Chondrocyte (in vitro differentiated cells): Measurements from ENCODE around the gene BTG4. TPM values are rescaled to one million over a fixed set of nuclear protein-coding genes. Genes with fewer than 3 reads are reported as not detected.

ENCODE experiments used
- DNase-seq: peaks from one replicate; pipeline ENCODE4 v3.0.0; 2021; ENCODE audit warnings: mixed read lengths, low spot score
- H3K27ac Mint-ChIP-seq: one replicate; pipeline ENCODE4 v1.8.0; 2021; ENCODE audit warnings: mild to moderate bottlenecking, moderate library complexity, mixed read lengths; ENCODE audit not compliant: unreplicated experiment
- H3K27me3 Mint-ChIP-seq: 2 replicates; pipeline ENCODE4 v1.8.0; 2021; ENCODE audit warnings: low read depth, mixed read lengths
- H3K36me3 Mint-ChIP-seq: 2 replicates; pipeline ENCODE4 v1.8.0; 2021; ENCODE audit warnings: low read depth, mixed read lengths
- H3K4me1 Mint-ChIP-seq: 2 replicates; pipeline ENCODE4 v1.8.0; 2021; ENCODE audit warnings: low read depth, mild to moderate bottlenecking, mixed read lengths
- H3K4me3 Mint-ChIP-seq: one replicate; pipeline ENCODE4 v1.8.0; 2021; ENCODE audit warnings: mild to moderate bottlenecking, moderate library complexity, mixed read lengths; ENCODE audit not compliant: unreplicated experiment
- H3K9me3 Mint-ChIP-seq: 2 replicates; pipeline ENCODE4 v1.8.0; 2021; ENCODE audit warnings: low read depth, mixed read lengths
- total RNA-seq: library from RNA; stranded (reverse); gene quantifications from 3 replicates; pipeline ENCODE4 v1.2.1, GENCODE V29; 2021
- TF ChIP-seq, protein P1 (sequence below): fragments of 200-600 bp; sonication (generic); IDR thresholded peaks from 2 replicates; pipeline ENCODE4 v1.5.0; 2021; ENCODE audit warnings: antibody characterized with exemption, mild to moderate bottlenecking, moderate library complexity

The BTG4 gene
- total RNA-seq, 1 donor from 2014 or later: not detected

DNA sequence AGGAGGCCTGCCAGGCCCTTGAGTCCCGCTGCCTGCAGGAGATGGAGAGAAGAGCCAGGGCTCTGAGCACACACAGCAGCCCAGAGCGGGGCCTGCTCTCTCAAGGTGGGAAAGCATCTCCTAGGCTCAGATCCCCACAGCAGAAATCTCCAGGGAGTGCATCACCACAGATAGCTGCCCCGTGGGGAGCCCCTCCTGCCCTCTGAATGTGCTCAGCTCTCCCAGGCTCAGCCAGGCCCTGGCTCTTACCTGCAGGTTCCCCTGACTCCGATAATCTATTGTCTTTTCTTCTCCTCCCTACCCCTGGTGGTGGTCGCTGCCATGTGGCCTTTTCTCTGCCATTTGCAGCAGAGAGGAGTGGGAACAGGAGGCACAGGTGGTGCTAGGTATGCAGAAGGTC, 49.9 kb downstream of the BTG4 start:
- H3K4me3 Mint-ChIP-seq: no peak overlapping the region
- H3K4me1 Mint-ChIP-seq: no peaks in the 10 kb centered on the region
- H3K27ac Mint-ChIP-seq: no peak overlapping the region
- H3K27me3 Mint-ChIP-seq: peaks cover 32% of the 10 kb centered on the region
- no peaks in the 10 kb centered on the region for H3K9me3 Mint-ChIP-seq
- H3K36me3 Mint-ChIP-seq: no peaks in the 10 kb centered on the region
- TF ChIP-seq, protein P1, sequence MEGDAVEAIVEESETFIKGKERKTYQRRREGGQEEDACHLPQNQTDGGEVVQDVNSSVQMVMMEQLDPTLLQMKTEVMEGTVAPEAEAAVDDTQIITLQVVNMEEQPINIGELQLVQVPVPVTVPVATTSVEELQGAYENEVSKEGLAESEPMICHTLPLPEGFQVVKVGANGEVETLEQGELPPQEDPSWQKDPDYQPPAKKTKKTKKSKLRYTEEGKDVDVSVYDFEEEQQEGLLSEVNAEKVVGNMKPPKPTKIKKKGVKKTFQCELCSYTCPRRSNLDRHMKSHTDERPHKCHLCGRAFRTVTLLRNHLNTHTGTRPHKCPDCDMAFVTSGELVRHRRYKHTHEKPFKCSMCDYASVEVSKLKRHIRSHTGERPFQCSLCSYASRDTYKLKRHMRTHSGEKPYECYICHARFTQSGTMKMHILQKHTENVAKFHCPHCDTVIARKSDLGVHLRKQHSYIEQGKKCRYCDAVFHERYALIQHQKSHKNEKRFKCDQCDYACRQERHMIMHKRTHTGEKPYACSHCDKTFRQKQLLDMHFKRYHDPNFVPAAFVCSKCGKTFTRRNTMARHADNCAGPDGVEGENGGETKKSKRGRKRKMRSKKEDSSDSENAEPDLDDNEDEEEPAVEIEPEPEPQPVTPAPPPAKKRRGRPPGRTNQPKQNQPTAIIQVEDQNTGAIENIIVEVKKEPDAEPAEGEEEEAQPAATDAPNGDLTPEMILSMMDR: no peak
- DNase-seq: no peak

DNA sequence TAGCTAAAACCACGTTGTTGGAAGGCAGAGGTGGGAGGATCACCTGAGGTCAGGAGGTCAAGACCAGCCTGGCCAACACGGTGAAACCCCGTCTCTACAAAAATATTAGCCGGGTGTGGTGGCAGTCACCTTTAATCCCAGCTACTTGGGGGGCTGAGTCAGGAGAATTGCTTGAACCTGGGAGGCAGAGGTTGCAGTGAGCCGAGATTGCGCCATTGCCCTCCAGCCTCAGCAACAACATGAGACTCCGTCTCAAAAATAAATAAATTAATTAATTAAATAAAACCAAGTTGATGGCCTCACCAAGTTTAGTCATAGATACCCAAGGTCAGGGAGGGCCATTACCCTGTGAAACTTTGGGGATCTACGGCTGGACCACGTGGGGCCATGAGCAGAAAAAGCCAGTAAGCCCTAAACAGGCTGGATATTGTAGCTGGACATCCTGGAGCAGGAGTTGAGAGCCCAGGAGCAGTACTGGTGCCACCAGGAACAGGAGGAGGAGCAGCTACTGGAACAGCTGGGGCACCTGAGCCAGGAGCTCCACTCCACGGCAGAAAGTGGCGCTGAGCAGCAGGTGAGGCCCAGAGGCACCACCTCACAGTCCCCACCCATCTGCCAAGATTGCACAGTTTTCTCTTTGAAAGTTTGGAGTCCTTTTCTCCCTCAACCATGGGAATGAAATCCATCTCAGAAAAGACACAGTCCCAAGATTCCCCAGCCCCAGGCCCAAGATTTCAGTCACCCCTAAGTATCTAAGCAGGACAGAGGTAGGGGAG, 50.5 kb downstream of the BTG4 start:
- Mint-ChIP-seq H3K36me3 (no peaks in the 10 kb centered on the region), H3K27ac (no peak overlapping the region), H3K4me3 (no peak overlapping the region), H3K27me3 (peaks cover 30% of the 10 kb centered on the region), H3K4me1 (no peaks in the 10 kb centered on the region), H3K9me3 (no peaks in the 10 kb centered on the region)
- no peak for DNase-seq
- TF ChIP-seq, protein P1: no peak

DNA sequence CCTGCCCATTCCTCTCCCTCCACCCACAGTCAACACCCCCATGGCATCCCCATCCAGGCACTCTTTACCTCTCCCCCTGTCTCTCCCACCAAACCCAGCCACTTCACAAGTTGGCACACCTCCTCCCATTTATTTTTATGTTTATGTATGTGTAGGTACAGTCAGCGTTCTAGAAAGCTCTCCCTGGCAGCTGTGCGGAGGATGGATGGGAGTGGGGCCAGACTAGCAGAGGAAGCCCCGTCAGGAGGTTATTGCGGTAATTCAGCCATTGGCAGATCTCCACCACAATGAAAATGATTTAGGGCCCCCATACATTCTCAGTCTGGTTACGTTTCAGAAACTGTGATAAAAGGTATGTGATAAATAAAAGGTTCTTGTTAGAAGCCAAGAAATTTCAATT, 51.3 kb downstream of the BTG4 start:
- no peaks in the 10 kb centered on the region for H3K36me3 Mint-ChIP-seq
- no peaks in the 10 kb centered on the region for H3K4me1 Mint-ChIP-seq
- TF ChIP-seq, protein P1: no peak
- no peaks in the 10 kb centered on the region for H3K9me3 Mint-ChIP-seq
- no peak overlapping the region for H3K4me3 Mint-ChIP-seq
- DNase-seq: no peak
- H3K27me3 Mint-ChIP-seq: peaks cover 25% of the 10 kb centered on the region
- no peak overlapping the region for H3K27ac Mint-ChIP-seq

DNA sequence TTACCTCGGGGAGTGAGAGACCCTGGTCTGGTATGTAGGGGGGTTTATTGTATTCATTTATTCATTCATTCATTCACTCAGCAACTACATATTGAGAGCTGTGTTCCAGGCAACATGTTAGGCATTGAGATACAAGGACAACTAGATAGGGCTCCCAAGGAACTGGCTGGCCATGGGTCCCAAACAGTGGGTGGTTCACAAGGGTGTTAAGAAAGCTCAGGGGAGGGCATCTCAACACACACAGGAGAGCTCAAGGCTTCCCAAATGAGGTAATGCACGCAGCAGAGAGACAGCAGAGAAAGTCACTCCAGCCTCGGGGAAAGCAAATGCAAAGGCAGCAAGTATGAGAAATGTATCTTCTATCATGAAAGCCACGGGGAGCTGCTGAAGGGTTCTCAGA, 51.8 kb downstream of the BTG4 start:
- no peak overlapping the region for H3K27ac Mint-ChIP-seq
- H3K4me3 Mint-ChIP-seq: no peak overlapping the region
- no peaks in the 10 kb centered on the region for H3K9me3 Mint-ChIP-seq
- TF ChIP-seq, protein P1: no peak
- no peaks in the 10 kb centered on the region for H3K36me3 Mint-ChIP-seq
- no peaks in the 10 kb centered on the region for H3K4me1 Mint-ChIP-seq
- DNase-seq: no peak
- H3K27me3 Mint-ChIP-seq: peaks cover 25% of the 10 kb centered on the region

DNA sequence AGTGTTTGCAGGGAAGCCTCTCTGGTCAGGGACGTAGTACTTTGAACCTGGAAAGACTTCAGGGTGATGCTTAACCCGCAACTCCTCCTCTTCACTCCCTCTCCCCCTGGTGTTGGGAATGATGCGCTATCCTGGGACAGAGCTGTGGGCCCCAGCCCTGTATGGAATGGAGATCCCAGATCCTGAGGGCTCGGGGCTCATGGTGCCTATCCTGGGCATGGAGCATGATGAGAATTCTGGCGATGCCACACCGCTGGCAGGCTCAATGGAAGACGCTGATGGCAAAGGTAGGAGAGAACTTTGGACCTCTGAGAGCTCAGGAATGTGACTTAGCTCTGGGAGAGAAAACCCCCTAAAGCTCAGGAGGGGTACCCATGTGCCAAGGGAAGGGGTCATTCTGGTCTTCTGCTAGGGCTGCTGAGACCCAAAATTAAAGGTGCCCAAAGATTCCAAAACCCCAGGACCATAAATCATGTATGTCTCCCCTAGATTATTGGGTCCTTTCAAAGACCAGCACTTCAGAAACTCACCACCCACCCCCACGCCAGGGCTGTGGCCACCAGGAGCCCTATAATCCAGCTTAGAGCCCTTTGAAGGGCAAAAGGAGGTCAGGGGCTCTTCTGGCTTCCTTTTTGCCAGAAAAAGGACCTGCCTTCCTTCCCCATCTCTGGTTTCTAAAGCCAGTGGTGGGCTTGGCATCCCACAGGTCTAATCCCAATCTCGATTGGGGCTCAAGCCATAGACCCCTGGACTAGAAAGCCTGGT, 52.5 kb downstream of the BTG4 start:
- Mint-ChIP-seq H3K36me3 (no peaks in the 10 kb centered on the region), H3K27me3 (peaks cover 25% of the 10 kb centered on the region), H3K4me3 (no peak overlapping the region), H3K9me3 (no peaks in the 10 kb centered on the region), H3K4me1 (peaks cover 3% of the 10 kb centered on the region), H3K27ac (no peak overlapping the region)
- DNase-seq: no peak
- TF ChIP-seq, protein P1: no peak
